Lower leg skin (tissue), 4 donors: Measurements from ENCODE around the gene PCP4L1. TPM values are rescaled to one million over a fixed set of nuclear protein-coding genes. Genes with fewer than 3 reads are reported as not detected.

ENCODE experiments used
- DNase-seq, 2 donors: peaks; one replicate each; pipeline ENCODE4 v3.0.0-alpha.2; 2019; ENCODE audit warnings: low spot score in 2 of 2
- H3K4me3 ChIP-seq: fragments of 200-600 bp; sonication (generic); 2 replicates; pipeline ENCODE4 v1.5.1; 2017; ENCODE audit warnings: mild to moderate bottlenecking, low read depth; ENCODE audit not compliant: poor library complexity, severe bottlenecking
- CTCF ChIP-seq, 3 donors: fragments of 450-650 bp; IDR thresholded peaks; one replicate each; pipeline ENCODE4 v1.5.1; 2016; ENCODE audit warnings: antibody characterized with exemption in 3 of 3, mild to moderate bottlenecking in 3 of 3, moderate library complexity in 2 of 3
- POLR2A ChIP-seq, 2 donors: fragments of 450-650 bp; IDR thresholded peaks; one replicate each; pipeline ENCODE4 v1.6.1; 2016 to 2017; ENCODE audit warnings: antibody characterized with exemption in 2 of 2, mild to moderate bottlenecking in 1 of 2, moderate library complexity in 1 of 2
- WGBS, 2 donors: methylation state at CpG; one replicate each; pipeline ENCODE4 v1.1.5; 2018; 5-methylcytosine and 5-hydroxymethylcytosine counted together
- intact Hi-C: fragments of 100-400 bp; cut with DNase I; formaldehyde crosslinking; loops from one replicate; pipeline ENCODE4 v1.15.0; 2023; ENCODE audit warnings: low total_unique reads
- total RNA-seq, 4 donors: library from RNA; depleted of rRNA; stranded (reverse); fragments of >200 nt; gene quantifications; one replicate each; pipeline ENCODE4 v1.1.0, GENCODE V29; 2016

Gene PCP4L1
- total RNA-seq, 4 donors from 2014 or later = 0.80 to 9.1 (median 4.6) TPM

- no peak overlapping the region for H3K4me3 ChIP-seq
- 58 to 73% methylated on average over 6 of the region's 6 CpGs for WGBS, 2 donors
These were observed 40.7 kb upstream of the PCP4L1 start for GRCh38 chr1:161217831-161218230.

GRCh38 chr1:161218301-161219077, 40.1 kb upstream of the PCP4L1 start:
- intact Hi-C loops = no loop called here
- DNase-seq = no peak
- WGBS, 2 donors = 65 to 76% methylated on average over 8 of the region's 8 CpGs
- no peak for TF ChIP-seq CTCF (IDR thresholded peaks at IDR 0.05)
- no peak for TF ChIP-seq POLR2A (IDR thresholded peaks at IDR 0.05)
- H3K4me3 ChIP-seq = no peak overlapping the region

More at GRCh38 chr1:161217831-161218230, 40.7 kb upstream of the PCP4L1 start:
- TF ChIP-seq CTCF (IDR thresholded peaks at IDR 0.05) (no peak), POLR2A (IDR thresholded peaks at IDR 0.05) (no peak)
- no peak for DNase-seq
- intact Hi-C loops = no loop called here

GRCh38 chr1:161219078-161219892, 39.3 kb upstream of the PCP4L1 start:
- TF ChIP-seq POLR2A (IDR thresholded peaks at IDR 0.05) (no peak), CTCF (IDR thresholded peaks at IDR 0.05) (no peak)
- WGBS, 2 donors = 81 to 84% methylated on average over 5 of the region's 5 CpGs
- intact Hi-C loops = no loop called here
- H3K4me3 ChIP-seq = no peak overlapping the region
- no peak for DNase-seq

GRCh38 chr1:161220002-161220401, 38.5 kb upstream of the PCP4L1 start:
- TF ChIP-seq POLR2A (IDR thresholded peaks at IDR 0.05) = no peak
- TF ChIP-seq CTCF (IDR thresholded peaks at IDR 0.05) = no peak
- DNase-seq = no peak
- intact Hi-C loops = loop anchor here (10.0 kb wide), 1 partner anchor 165 kb away; no protein-coding TSS in a partner anchor
- WGBS, 2 donors = 82 to 89% methylated on average over 5 of the region's 5 CpGs
- H3K4me3 ChIP-seq = no peak overlapping the region

GRCh38 chr1:161222175-161223019, 36.1 kb upstream of the PCP4L1 start:
- WGBS, 2 donors = 80 to 89% methylated on average over 6 of the region's 6 CpGs
- no peak for DNase-seq
- no peak overlapping the region for H3K4me3 ChIP-seq
- TF ChIP-seq CTCF (IDR thresholded peaks at IDR 0.05) (no peak), POLR2A (IDR thresholded peaks at IDR 0.05) (no peak)
- intact Hi-C loops = loop anchor here (10.0 kb wide), 1 partner anchor 162 kb away; no protein-coding TSS in a partner anchor
